Putamen (tissue), 1 donor: Measurements from ENCODE around the gene DMD.
"Not testable (repeated sequence)": the region's sequence is repeated elsewhere in the genome, so short reads cannot be mapped to it uniquely, and the experiment has no call there.

ENCODE experiments used
- DNase-seq: peaks from one replicate; pipeline ENCODE4 v3.0.0-alpha.2; 2016; ENCODE audit warnings: low spot score

DMD gene

GRCh38 chrX:31429915-31430314, 1781.4 kb downstream of the DMD start:
- no peak for DNase-seq

GRCh38 chrX:31423609-31424189, 1787.7 kb downstream of the DMD start:
- peak; percentile 10 for DNase-seq

- DNase-seq = no peak
Measured at GRCh38 chrX:31421441-31421840, 1789.9 kb downstream of the DMD start.

GRCh38 chrX:31420711-31421151, 1790.6 kb downstream of the DMD start:
- DNase-seq = no peak

GRCh38 chrX:31420302-31420701, 1791.0 kb downstream of the DMD start:
- no peak for DNase-seq

- DNase-seq = no peak
Measured at GRCh38 chrX:31397119-31397518, 1814.2 kb downstream of the DMD start.

- no peak for DNase-seq
Measured at GRCh38 chrX:31392513-31392912, 1818.8 kb downstream of the DMD start.

GRCh38 chrX:31388946-31389345, 1822.4 kb downstream of the DMD start:
- no peak for DNase-seq

GRCh38 chrX:31384471-31384870, 1826.9 kb downstream of the DMD start:
- DNase-seq = peak; percentile 4

GRCh38 chrX:31383991-31384390, 1827.4 kb downstream of the DMD start:
- no peak for DNase-seq

GRCh38 chrX:31378973-31379372, 1832.4 kb downstream of the DMD start:
- DNase-seq = not testable (repeated sequence)

- not testable (repeated sequence) for DNase-seq
Measured at GRCh38 chrX:31377821-31378220, 1833.5 kb downstream of the DMD start.

GRCh38 chrX:31376408-31377022, 1834.8 kb downstream of the DMD start:
- DNase-seq = peak; percentile 7

- DNase-seq = no peak
Measured at GRCh38 chrX:31374786-31375185, 1836.6 kb downstream of the DMD start.

GRCh38 chrX:31371956-31372355, 1839.4 kb downstream of the DMD start:
- no peak for DNase-seq

- no peak for DNase-seq
Measured at GRCh38 chrX:31367816-31368215, 1843.5 kb downstream of the DMD start.

- DNase-seq = no peak
Measured at GRCh38 chrX:31366041-31366440, 1845.3 kb downstream of the DMD start.

- DNase-seq = no peak
Measured at GRCh38 chrX:31356275-31357212, 1854.8 kb downstream of the DMD start.

GRCh38 chrX:31355206-31355955, 1856.0 kb downstream of the DMD start:
- DNase-seq = no peak

GRCh38 chrX:31353095-31353494, 1858.3 kb downstream of the DMD start:
- no peak for DNase-seq

GRCh38 chrX:31350808-31351074, 1860.6 kb downstream of the DMD start:
- no peak for DNase-seq

- no peak for DNase-seq
Measured at GRCh38 chrX:31349515-31349914, 1861.8 kb downstream of the DMD start.
